Measurements from ENCODE around the gene SPINK5. TPM values are rescaled to one million over a fixed set of nuclear protein-coding genes. Genes with fewer than 3 reads are reported as not detected.
"Not testable (repeated sequence)": the region's sequence is repeated elsewhere in the genome, so short reads cannot be mapped to it uniquely, and the experiment has no call there.

SPINK5 gene
- total RNA-seq = 0.13 TPM in 1 of 2 replicates, not detected in the other

GRCh38 chr5:148063861-148064260 is at the start of gene SPINK5:
TSS of gene SPINK5 (plus strand) at chr5:148063980. CDS start at chr5:148064045, 65 bp downstream.
- no peak for DNase-seq (ENCODE audit: low read depth in 2 of 2)

- peak in 1 of 2 donors; percentile 36 for DNase-seq (ENCODE audit: low read depth in 2 of 2)
Observed at GRCh38 chr5:148014276-148014675, 49.5 kb upstream of the SPINK5 start.

- DNase-seq (ENCODE audit: low read depth in 2 of 2) = no peak
Observed at GRCh38 chr5:148020257-148020988, 43.4 kb upstream of the SPINK5 start.

GRCh38 chr5:148027505-148027904 is 36.3 kb upstream of the SPINK5 start:
- no peak for DNase-seq (ENCODE audit: low read depth in 2 of 2)

- DNase-seq (ENCODE audit: low read depth in 2 of 2) = no peak
Observed at GRCh38 chr5:148029131-148029530, 34.6 kb upstream of the SPINK5 start.

- DNase-seq (ENCODE audit: low read depth in 2 of 2) = peak in 1 of 2 donors; percentile 2
Observed at GRCh38 chr5:148033134-148033533, 30.6 kb upstream of the SPINK5 start.

- DNase-seq (ENCODE audit: low read depth in 2 of 2) = no peak
Observed at GRCh38 chr5:148035676-148036075, 28.1 kb upstream of the SPINK5 start.

- DNase-seq (ENCODE audit: low read depth in 2 of 2) = no peak
Observed at GRCh38 chr5:148042881-148043280, 20.9 kb upstream of the SPINK5 start.

GRCh38 chr5:148043705-148044104 is 20.1 kb upstream of the SPINK5 start:
- no peak for DNase-seq (ENCODE audit: low read depth in 2 of 2)

GRCh38 chr5:148055160-148055559 is 8.6 kb upstream of the SPINK5 start:
- DNase-seq (ENCODE audit: low read depth in 2 of 2) = not testable (repeated sequence)

- DNase-seq (ENCODE audit: low read depth in 2 of 2) = no peak
Observed at GRCh38 chr5:148060309-148060708, 3.5 kb upstream of the SPINK5 start.

GRCh38 chr5:148060881-148061280 is 2.9 kb upstream of the SPINK5 start:
- DNase-seq (ENCODE audit: low read depth in 2 of 2) = no peak

- no peak for DNase-seq (ENCODE audit: low read depth in 2 of 2)
Observed at GRCh38 chr5:148070621-148071020, 6.8 kb downstream of the SPINK5 start.

- no peak for DNase-seq (ENCODE audit: low read depth in 2 of 2)
Observed at GRCh38 chr5:148072207-148072606, 8.4 kb downstream of the SPINK5 start.

- no peak for DNase-seq (ENCODE audit: low read depth in 2 of 2)
Observed at GRCh38 chr5:148075529-148075928, 11.7 kb downstream of the SPINK5 start.

GRCh38 chr5:148083203-148083602 is 19.4 kb downstream of the SPINK5 start:
- DNase-seq (ENCODE audit: low read depth in 2 of 2) = no peak

- DNase-seq (ENCODE audit: low read depth in 2 of 2) = no peak
Observed at GRCh38 chr5:148084269-148084668, 20.5 kb downstream of the SPINK5 start.

GRCh38 chr5:148085310-148085709 is 21.5 kb downstream of the SPINK5 start:
- DNase-seq (ENCODE audit: low read depth in 2 of 2) = no peak

- DNase-seq (ENCODE audit: low read depth in 2 of 2) = no peak
Observed at GRCh38 chr5:148085977-148086705, 22.4 kb downstream of the SPINK5 start.

GRCh38 chr5:148090146-148090772 is 26.5 kb downstream of the SPINK5 start:
- DNase-seq (ENCODE audit: low read depth in 2 of 2) = no peak

- DNase-seq (ENCODE audit: low read depth in 2 of 2) = peak in 1 of 2 donors; percentile 31
Observed at GRCh38 chr5:148090773-148091250, 27.0 kb downstream of the SPINK5 start.

Data from dermis microvascular lymphatic vessel endothelial cell (primary cell).